Heart left ventricle (tissue), 13 donors: ENCODE data around the gene BCL2.

Source experiments
- CTCF ChIP-seq, 12 donors: fragments of 200-600 bp; sonication (generic) in 4 of 12; IDR thresholded peaks; one replicate each; pipeline versions ENCODE4 v1.5.0 to v1.8.0; 2018 to 2022; ENCODE audit warnings: antibody characterized with exemption in 12 of 12, mild to moderate bottlenecking in 5 of 12
- POLR2A ChIP-seq, 2 donors: fragments of 450-650 bp; IDR thresholded peaks; one replicate each; pipeline ENCODE4 v1.6.1; 2017; ENCODE audit warnings: antibody characterized with exemption in 2 of 2, mild to moderate bottlenecking in 2 of 2, moderate library complexity in 2 of 2
- donor health status: ischemic (EF 13 %, LVEDD 7.1; RV severe dilation, severe dysfunction).
- donor health status: DM: no; HTN: yes; CAD: no.
- donor health status: DM: no; HTN: no; CAD: no.
- donor health status: ischemic (EF 25% LVEDD 6.9; RV normal size, moderate dysfunction).
- donor health status: ischemic (EF 25% LVEDD 5.7; RV mildly dilated, moderate dysfunction).
- donor health status: ischemic (EF 35%, LVEDD 5.7; RV mildly dilated, moderate dysfunction).
- donor health status: nonischemic (EF 11% LVEDD 7.7; RV severe dilation, severe dysfunction).
- donor health status: DM: yes; HTN: yes; CAD: no.
- donor health status: PGD.
- donor health status: ischemic (EF 29% LVEDD 5.4; RV normal size, mild dysfunction).
- donor health status: nonischemic (EF 23%, LVEDD 6.1; RV moderate dilation, normal function).

GRCh38 chr18:63365876-63366212 is 46.3 kb upstream of the BCL2 start:
- no peak for TF ChIP-seq POLR2A (IDR thresholded peaks at IDR 0.05)
- TF ChIP-seq CTCF (IDR thresholded peaks at IDR 0.05), result no peak
